ENCODE results near the gene ARHGAP31.

The ARHGAP31 gene

DNA sequence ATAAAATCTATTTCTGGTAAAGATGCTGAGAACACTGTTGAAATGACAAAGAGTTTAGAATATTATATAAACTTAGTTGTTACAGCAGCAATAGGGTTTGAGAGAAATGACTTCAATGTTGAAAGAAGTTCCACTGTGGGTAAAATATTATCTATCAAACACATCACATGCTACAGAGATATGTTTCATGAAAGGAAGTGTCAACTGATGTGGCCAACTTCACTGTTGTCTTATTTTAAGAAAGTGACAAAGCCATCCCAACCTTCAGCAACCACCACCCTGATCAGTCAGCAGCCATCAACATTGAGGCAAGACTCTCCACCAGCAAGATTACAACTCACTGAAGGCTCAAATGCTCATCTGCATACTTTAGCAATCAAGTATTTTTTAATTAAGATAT, 149.0 kb downstream of the ARHGAP31 start:
- Mint-ChIP-seq H3K36me3 (peaks cover 90% of the 10 kb centered on the region), H3K4me3 (no peak overlapping the region), H3K4me1 (peaks cover 13% of the 10 kb centered on the region), H3K27ac (no peak overlapping the region), H3K9me3 (no peaks in the 10 kb centered on the region)
- DNase-seq (ENCODE audit: low spot score in 2 of 2) (no peak), ATAC-seq (peak; percentile 58)

DNA sequence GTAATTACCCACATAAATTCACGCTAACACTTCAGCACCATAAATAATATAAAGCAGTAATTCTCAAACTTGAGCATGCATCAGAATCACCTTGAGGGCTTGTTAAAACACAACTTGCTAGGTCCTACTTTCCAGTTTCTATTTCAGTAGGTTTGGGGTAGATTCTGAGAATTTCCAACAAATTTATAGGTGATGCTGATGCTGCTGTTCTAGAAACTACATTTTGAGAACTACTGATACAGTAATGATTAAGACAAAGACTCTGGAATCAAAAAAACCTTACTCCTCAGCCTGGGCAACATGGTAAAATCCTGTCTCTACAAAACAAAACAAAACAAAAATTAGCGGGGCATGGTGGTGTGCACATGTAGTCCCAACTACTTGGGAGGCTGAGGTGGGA, 150.4 kb downstream of the ARHGAP31 start:
- H3K9me3 Mint-ChIP-seq, result no peaks in the 10 kb centered on the region
- DNase-seq (ENCODE audit: low spot score in 2 of 2), result no peak
- peaks cover 92% of the 10 kb centered on the region for H3K36me3 Mint-ChIP-seq
- peaks cover 6% of the 10 kb centered on the region for H3K4me1 Mint-ChIP-seq
- ATAC-seq, result peak; percentile 58
- H3K27ac Mint-ChIP-seq, result peak overlapping the region; percentile 43
- no peak overlapping the region for H3K4me3 Mint-ChIP-seq

DNA sequence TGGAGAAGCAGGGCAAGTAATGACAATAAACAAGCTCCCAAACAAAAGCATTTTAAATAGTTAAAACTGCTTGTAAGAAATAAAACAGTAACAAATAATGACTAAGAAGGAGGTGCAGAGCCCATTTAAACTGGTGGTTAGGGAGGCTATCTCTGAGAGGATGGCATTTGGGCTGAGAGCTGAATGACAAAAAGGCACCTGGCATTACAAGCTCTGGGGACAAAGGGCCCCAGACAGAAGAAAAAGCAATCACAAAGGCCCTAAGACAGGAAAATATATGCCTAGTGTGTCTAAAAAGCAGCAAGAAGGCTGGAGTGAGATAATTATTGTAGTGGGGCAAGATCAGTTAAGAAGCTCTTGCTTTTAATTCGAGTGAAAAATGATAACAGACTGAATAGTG, 159.6 kb downstream of the ARHGAP31 start:
- Mint-ChIP-seq H3K9me3 (no peaks in the 10 kb centered on the region), H3K4me1 (peaks cover 5% of the 10 kb centered on the region), H3K36me3 (peaks cover 100% of the 10 kb centered on the region), H3K27ac (no peak overlapping the region), H3K4me3 (no peak overlapping the region)
- ATAC-seq (no peak), DNase-seq (ENCODE audit: low spot score in 2 of 2) (no peak)

DNA sequence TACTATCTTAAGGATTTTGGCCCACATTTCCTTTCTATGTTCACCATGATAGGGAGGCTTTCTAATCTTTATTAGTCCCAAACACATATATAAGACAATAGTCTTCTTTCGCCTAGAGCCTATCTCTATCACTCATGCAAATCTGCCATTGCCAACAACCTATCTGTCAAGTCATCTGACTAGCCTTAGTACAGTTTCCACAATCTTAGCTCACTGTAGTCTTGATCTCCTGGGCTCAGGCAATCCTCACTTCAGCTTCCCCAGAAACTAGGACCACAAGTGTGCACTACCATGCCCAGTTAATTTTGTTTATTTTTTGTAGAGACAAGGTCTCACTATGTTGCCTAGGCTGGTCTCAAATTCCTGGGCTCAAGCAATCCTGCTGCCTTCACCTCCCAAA, 162.3 kb downstream of the ARHGAP31 start:
- Mint-ChIP-seq H3K4me3 (no peak overlapping the region), H3K27ac (no peak overlapping the region), H3K36me3 (peaks cover 100% of the 10 kb centered on the region), H3K4me1 (peaks cover 11% of the 10 kb centered on the region), H3K9me3 (no peaks in the 10 kb centered on the region)
- DNase-seq (ENCODE audit: low spot score in 2 of 2), result no peak
- no peak for ATAC-seq

DNA sequence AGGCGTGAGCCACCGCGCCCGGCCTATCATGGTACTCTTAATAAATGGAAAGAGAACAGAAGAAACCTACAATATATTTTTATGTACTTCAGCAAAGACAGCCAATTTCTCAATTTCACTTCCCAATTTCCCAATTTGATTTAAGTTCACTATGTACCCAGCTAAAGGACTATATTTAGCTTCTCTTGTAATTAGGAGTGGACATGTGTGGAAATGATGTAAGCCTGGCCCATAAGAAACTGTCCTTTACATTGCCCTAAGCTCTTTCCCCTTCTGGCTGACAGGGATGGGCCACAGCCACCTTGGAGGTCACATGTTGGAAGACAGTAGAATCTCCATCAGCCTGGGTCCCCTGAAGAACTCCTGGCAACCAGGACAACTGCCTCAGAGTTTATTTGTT, 163.1 kb downstream of the ARHGAP31 start:
- ATAC-seq, result no peak
- H3K36me3 Mint-ChIP-seq, result peaks cover 100% of the 10 kb centered on the region
- peaks cover 11% of the 10 kb centered on the region for H3K4me1 Mint-ChIP-seq
- H3K9me3 Mint-ChIP-seq, result no peaks in the 10 kb centered on the region
- H3K27ac Mint-ChIP-seq, result no peak overlapping the region
- H3K4me3 Mint-ChIP-seq, result no peak overlapping the region
- no peak for DNase-seq (ENCODE audit: low spot score in 2 of 2)

DNA sequence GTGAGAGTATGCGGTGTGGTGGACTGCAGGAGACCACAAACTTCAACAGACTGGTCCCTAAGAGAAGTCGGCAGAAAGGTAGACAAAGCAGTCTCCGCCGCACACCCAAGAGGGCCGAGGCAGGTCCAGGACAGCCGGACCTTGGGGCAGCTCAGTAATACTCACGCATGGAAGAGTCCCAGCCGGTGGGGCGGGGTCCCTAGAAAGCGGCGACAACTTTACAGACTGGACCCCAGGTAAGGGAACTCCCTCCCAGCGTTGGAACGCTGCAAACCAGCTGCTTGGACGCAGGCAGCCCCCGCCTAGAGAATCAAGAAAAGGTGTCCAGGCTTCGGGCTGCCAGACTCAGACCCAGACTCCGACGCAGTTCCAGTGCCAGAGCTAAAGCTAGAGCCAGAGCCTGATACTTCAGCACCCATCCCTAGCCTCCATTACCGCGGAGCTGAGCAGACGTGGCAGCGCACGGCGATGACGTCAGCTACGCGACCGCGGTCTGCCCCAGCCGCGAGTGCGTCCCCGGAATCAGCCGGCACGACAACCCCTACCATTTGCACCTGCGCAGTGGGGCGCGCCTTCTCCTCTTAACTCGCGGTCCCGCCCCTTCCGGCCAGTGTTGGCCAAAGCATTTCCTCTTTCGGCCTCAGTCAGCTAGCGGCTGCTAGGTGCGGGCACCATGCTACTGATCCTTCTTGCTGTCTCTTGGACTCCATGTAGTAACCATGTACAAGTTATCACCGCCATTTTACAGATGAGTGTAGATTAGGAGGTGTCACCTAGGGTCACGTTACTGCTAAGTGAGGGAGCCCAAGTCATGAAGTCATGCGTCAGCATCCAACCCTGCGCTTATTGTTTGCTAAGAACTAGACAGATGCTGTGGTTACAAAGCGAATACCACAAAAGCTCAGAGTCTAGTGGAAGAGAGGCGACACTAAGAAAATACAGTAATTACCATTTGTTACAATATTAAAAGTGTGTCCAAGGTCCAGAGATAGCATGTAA, 169.3 kb downstream of the ARHGAP31 start, which contains the start of gene TMEM39A:
Gene TMEM39A (minus strand): TSS at position 445 of the 999 bp plus-strand sequence. CDS start 1,541 bp downstream, outside the sequence.
- ATAC-seq, result peak; percentile 95
- Mint-ChIP-seq H3K36me3 (peaks cover 55% of the 10 kb centered on the region), H3K27ac (peak within 1 kb of the TSS; percentile 99), H3K4me3 (peak within 1 kb of the TSS; percentile 76), H3K4me1 (peaks cover 27% of the 10 kb centered on the region), H3K9me3 (no peaks in the 10 kb centered on the region)
- DNase-seq (ENCODE audit: low spot score in 2 of 2), result peak; percentile 98 to 100

DNA sequence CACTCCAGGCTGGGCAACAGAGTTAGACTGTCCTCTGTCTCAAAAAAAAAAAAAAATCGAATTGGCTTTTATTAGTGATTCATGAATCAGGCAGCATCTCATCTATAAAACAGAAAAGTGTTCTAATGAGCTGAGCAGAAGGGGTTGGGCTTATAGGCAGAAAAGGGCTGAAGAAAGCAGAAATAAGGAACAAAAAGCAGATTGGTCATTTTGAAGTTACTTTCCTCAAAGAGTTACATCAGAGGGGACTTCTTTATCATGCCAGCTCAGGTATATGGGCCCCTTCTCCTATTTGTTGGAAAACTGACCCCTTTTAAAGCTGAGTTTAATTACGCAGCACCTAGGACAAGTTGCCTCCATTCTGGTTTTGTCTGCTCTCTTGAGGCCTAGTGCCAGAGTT, 173.9 kb downstream of the ARHGAP31 start:
- Mint-ChIP-seq H3K9me3 (no peaks in the 10 kb centered on the region), H3K4me1 (peaks cover 45% of the 10 kb centered on the region), H3K36me3 (peaks cover 31% of the 10 kb centered on the region), H3K4me3 (peak overlapping the region; percentile 82), H3K27ac (peak overlapping the region; percentile 97)
- DNase-seq (ENCODE audit: low spot score in 2 of 2) (no peak), ATAC-seq (no peak)

DNA sequence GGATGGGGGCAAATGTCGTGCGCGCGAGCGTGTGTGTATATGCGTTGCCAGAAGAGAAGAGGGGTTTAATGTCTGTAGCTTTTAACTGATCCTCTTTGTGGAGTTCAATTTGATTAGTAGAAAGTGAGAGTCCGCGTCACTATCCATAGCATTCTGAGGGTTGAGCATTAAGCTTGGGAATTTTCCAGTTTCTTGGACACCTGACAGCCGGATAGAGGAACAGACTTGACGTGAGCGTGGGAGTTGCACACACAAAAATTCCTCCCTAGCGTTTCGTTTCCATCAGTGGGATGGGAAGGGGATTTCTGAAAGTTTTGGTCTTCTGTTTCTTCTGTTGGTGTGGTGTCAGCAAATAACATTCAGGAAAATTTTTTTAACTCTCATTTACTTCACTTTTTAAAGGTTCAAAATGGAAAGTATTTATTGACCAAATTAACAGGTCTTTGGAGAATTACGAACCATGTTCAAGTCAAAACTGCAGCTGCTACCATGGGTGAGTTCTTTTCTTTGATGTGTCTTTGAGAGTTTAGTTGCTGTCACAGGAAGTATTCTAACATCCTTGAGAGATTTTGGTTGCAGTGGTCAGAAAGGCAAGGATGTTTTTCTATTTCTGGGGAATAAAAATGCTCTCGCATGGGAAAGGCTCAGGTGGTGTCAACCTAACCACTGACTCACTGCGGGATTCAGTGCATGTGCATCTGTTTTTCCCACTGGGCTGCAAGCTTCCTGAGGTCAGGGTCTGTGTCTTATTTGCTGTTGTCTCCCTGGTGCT, 175.4 kb downstream of the ARHGAP31 start:
- ATAC-seq (no peak), DNase-seq (ENCODE audit: low spot score in 2 of 2) (no peak)
- peaks cover 36% of the 10 kb centered on the region for H3K36me3 Mint-ChIP-seq
- peak overlapping the region; percentile 82 for H3K4me3 Mint-ChIP-seq
- peaks cover 32% of the 10 kb centered on the region for H3K4me1 Mint-ChIP-seq
- peak overlapping the region; percentile 97 for H3K27ac Mint-ChIP-seq
- no peaks in the 10 kb centered on the region for H3K9me3 Mint-ChIP-seq
